Osteoblast (primary cell): ENCODE measurements around the gene SH3YL1. TPM values are rescaled to one million over a fixed set of nuclear protein-coding genes. Genes with fewer than 3 reads are reported as not detected.

ENCODE experiments used
- DNase-seq: peaks from one replicate; pipeline ENCODE4 v3.0.0; 2011; ENCODE audit warnings: low spot score, mixed read lengths; ENCODE audit not compliant: insufficient read length; ENCODE audit errors: missing footprints
- H2AFZ ChIP-seq: 2 replicates; pipeline ENCODE4 v1.6.0; 2011; ENCODE audit warnings: mild to moderate bottlenecking, low read length
- H3K27ac ChIP-seq: 2 replicates; pipeline ENCODE4 v1.5.1; 2011; ENCODE audit warnings: mild to moderate bottlenecking, low read depth, low read length, moderate library complexity
- H3K27me3 ChIP-seq: 2 replicates; pipeline ENCODE4 v1.6.0; 2012; ENCODE audit warnings: mild to moderate bottlenecking, control low read depth, inconsistent platforms, low read length, moderate library complexity; ENCODE audit not compliant: insufficient read depth
- H3K36me3 ChIP-seq: 2 replicates; pipeline ENCODE4 v1.5.1; 2011; ENCODE audit warnings: mild to moderate bottlenecking, low read length, control low read depth, moderate library complexity; ENCODE audit not compliant: insufficient read depth
- H3K4me1 ChIP-seq: 2 replicates; pipeline ENCODE4 v1.5.1; 2011; ENCODE audit warnings: mild to moderate bottlenecking, low read length, control low read depth, moderate library complexity; ENCODE audit not compliant: insufficient read depth
- H3K4me2 ChIP-seq: 2 replicates; pipeline ENCODE4 v1.6.0; 2011; ENCODE audit warnings: mild to moderate bottlenecking, low read length; ENCODE audit not compliant: insufficient read depth
- H3K4me3 ChIP-seq: fragments of 200-600 bp; sonication (generic); 3 replicates; pipeline ENCODE4 v1.5.1; 2012; ENCODE audit warnings: mild to moderate bottlenecking, low read length, inconsistent platforms; ENCODE audit not compliant: insufficient read depth
- H3K79me2 ChIP-seq: 2 replicates; pipeline ENCODE4 v1.6.0; 2012; ENCODE audit warnings: mild to moderate bottlenecking, low read length, control low read depth, inconsistent platforms; ENCODE audit not compliant: insufficient read depth
- H3K9me3 ChIP-seq: 2 replicates; pipeline ENCODE4 v1.5.1; 2011; ENCODE audit warnings: low read depth, low read length, control low read depth
- H4K20me1 ChIP-seq: 2 replicates; pipeline ENCODE4 v1.6.0; 2012; ENCODE audit warnings: mild to moderate bottlenecking, low read length, control low read depth; ENCODE audit not compliant: insufficient read depth
- CTCF ChIP-seq: IDR thresholded peaks from 2 replicates; pipeline ENCODE4 v1.5.1; 2011; ENCODE audit warnings: mild to moderate bottlenecking, low read depth, low read length, moderate library complexity; ENCODE audit errors: extremely low read depth
- total RNA-seq: library from RNA; depleted of rRNA; stranded (reverse); fragments of >200 nt; gene quantifications from 2 replicates; pipeline ENCODE4 v1.2.3, GENCODE V29; 2012

Gene SH3YL1
- total RNA-seq, 1 donor = 52.1 TPM

GRCh38 chr2:309148-309953, 45.5 kb upstream of the SH3YL1 start:
- no peak overlapping the region for H3K4me3 ChIP-seq
- no peak overlapping the region for H3K27ac ChIP-seq
- H3K27me3 ChIP-seq = no peaks in the 10 kb centered on the region
- H4K20me1 ChIP-seq = no peaks in the 10 kb centered on the region
- no peaks in the 10 kb centered on the region for H3K36me3 ChIP-seq
- H3K4me1 ChIP-seq = no peaks in the 10 kb centered on the region
- H3K9me3 ChIP-seq = no peaks in the 10 kb centered on the region
- H2AFZ ChIP-seq = no peak overlapping the region
- no peaks in the 10 kb centered on the region for H3K79me2 ChIP-seq
- no peak overlapping the region for H3K4me2 ChIP-seq
- DNase-seq = no peak
- no peak for TF ChIP-seq CTCF

GRCh38 chr2:305366-305765, 41.5 kb upstream of the SH3YL1 start:
- Histone ChIP-seq H3K4me1 (no peaks in the 10 kb centered on the region), H3K4me2 (no peak overlapping the region)
- no peak for TF ChIP-seq CTCF

GRCh38 chr2:296354-296753, 32.5 kb upstream of the SH3YL1 start:
- Histone ChIP-seq H3K4me1 (no peaks in the 10 kb centered on the region), H2AFZ (no peak overlapping the region), H3K4me3 (no peak overlapping the region), H4K20me1 (no peaks in the 10 kb centered on the region), H3K9me3 (no peaks in the 10 kb centered on the region), H3K79me2 (no peaks in the 10 kb centered on the region), H3K36me3 (no peaks in the 10 kb centered on the region), H3K4me2 (no peak overlapping the region), H3K27ac (no peak overlapping the region), H3K27me3 (peaks cover under 1% of the 10 kb centered on the region)
- no peak for DNase-seq
- TF ChIP-seq CTCF = no peak

More at GRCh38 chr2:305366-305765, 41.5 kb upstream of the SH3YL1 start:
- Histone ChIP-seq H2AFZ (no peak overlapping the region), H3K27me3 (no peaks in the 10 kb centered on the region), H3K27ac (no peak overlapping the region), H3K4me3 (no peak overlapping the region), H3K36me3 (no peaks in the 10 kb centered on the region), H4K20me1 (no peaks in the 10 kb centered on the region), H3K9me3 (no peaks in the 10 kb centered on the region), H3K79me2 (no peaks in the 10 kb centered on the region)
- DNase-seq = no peak

- no peak overlapping the region for H2AFZ ChIP-seq
- H3K79me2 ChIP-seq = no peaks in the 10 kb centered on the region
- H3K4me1 ChIP-seq = peaks cover under 1% of the 10 kb centered on the region
- H4K20me1 ChIP-seq = no peaks in the 10 kb centered on the region
- H3K27ac ChIP-seq = no peak overlapping the region
- no peak for DNase-seq
- H3K36me3 ChIP-seq = no peaks in the 10 kb centered on the region
- TF ChIP-seq CTCF = no peak
- H3K4me2 ChIP-seq = no peak overlapping the region
- H3K9me3 ChIP-seq = no peaks in the 10 kb centered on the region
- H3K4me3 ChIP-seq = no peak overlapping the region
- H3K27me3 ChIP-seq = peaks cover 8% of the 10 kb centered on the region
Observed at GRCh38 chr2:295090-295489, 31.3 kb upstream of the SH3YL1 start.
